SK-N-SH (cell line): ENCODE data around the gene MMD2. TPM values are rescaled to one million over a fixed set of nuclear protein-coding genes. Genes with fewer than 3 reads are reported as not detected.

Source experiments
- CTCF ChIA-PET: fragments of 300-600, 350-600 bp; formaldehyde crosslinking; extraction: SDS; loops from one replicate; lab custom pipeline; 2021; lab: Yijun Ruan, JAX
- POLR2A ChIA-PET: fragments of 350-600 bp; sonication (Branson Sonifier 250); formaldehyde crosslinking; extraction: SDS; loops from one replicate; lab custom pipeline; 2020; ENCODE audit warnings: antibody characterized with exemption, inconsistent platforms; lab: Yijun Ruan, JAX
- DNase-seq: peaks from one replicate; pipeline ENCODE4 v3.0.0; 2012
- H2AFZ ChIP-seq: fragments of 200-600 bp; sonication (generic); 2 replicates; pipeline ENCODE4 v1.8.1; 2016; ENCODE audit warnings: antibody characterized with exemption, mild to moderate bottlenecking, low read depth
- H3F3A ChIP-seq: fragments of 200-600 bp; sonication (generic); replicated peaks from 2 replicates; pipeline ENCODE3; 2016; ENCODE audit warnings: antibody characterized with exemption, mild to moderate bottlenecking; ENCODE audit not compliant: insufficient read depth
- H3K27ac ChIP-seq, 2 experiments: fragments of 200-500 bp in 1 of 2; fragments of 200-600 bp in 1 of 2; sonication (Bioruptor generic) in 1 of 2; sonication (generic), shearing (Covaris generic) in 1 of 2; 2 replicates each; pipeline versions ENCODE4 v1.5.1 to v1.6.1; 2014 to 2016; ENCODE audit warnings: low read depth in 2 of 2, inconsistent platforms in 1 of 2, low read length in 1 of 2, mild to moderate bottlenecking in 1 of 2, mixed read lengths in 1 of 2
- H3K27me3 ChIP-seq: fragments of 200-600 bp; sonication (generic), shearing (Covaris generic); 2 replicates; pipeline ENCODE4 v1.6.1; 2016; ENCODE audit warnings: mixed run types; ENCODE audit not compliant: insufficient read depth
- H3K36me3 ChIP-seq, 2 experiments: fragments of 200-500 bp in 1 of 2; fragments of 200-600 bp in 1 of 2; sonication (Bioruptor generic) in 1 of 2; sonication (generic) in 1 of 2; replicated peaks in 1 of 2; 2 replicates each; pipeline versions ENCODE3 to v1.5.1; 2014 to 2016; ENCODE audit warnings: low read length in 1 of 2, mild to moderate bottlenecking in 1 of 2; ENCODE audit not compliant: insufficient read depth in 2 of 2, control insufficient read depth in 1 of 2
- H3K4me1 ChIP-seq, 2 experiments: fragments of 200-500 bp in 1 of 2; fragments of 200-600 bp in 1 of 2; sonication (Bioruptor generic) in 1 of 2; sonication (generic), shearing (Covaris generic) in 1 of 2; 2 replicates each; pipeline versions ENCODE4 v1.5.1 to v1.6.1; 2014 to 2016; ENCODE audit warnings: low read depth in 1 of 2, low read length in 1 of 2, mixed run types in 1 of 2; ENCODE audit not compliant: insufficient read depth in 2 of 2, control insufficient read depth in 1 of 2
- H3K4me2 ChIP-seq: fragments of 200-600 bp; sonication (generic), shearing (Covaris generic); 2 replicates; pipeline ENCODE4 v1.6.1; 2017; ENCODE audit warnings: mixed run types
- H3K4me3 ChIP-seq, 2 experiments: fragments of 200-500 bp in 1 of 2; fragments of 200-600 bp in 1 of 2; sonication (Bioruptor generic) in 1 of 2; sonication (generic), shearing (Covaris generic) in 1 of 2; 2 replicates each; pipeline versions ENCODE4 v1.5.1 to v1.8.1; 2014 to 2016; ENCODE audit warnings: low read depth in 2 of 2, inconsistent platforms in 1 of 2, low read length in 1 of 2, mild to moderate bottlenecking in 1 of 2, mixed read lengths in 1 of 2, moderate library complexity in 1 of 2
- H3K79me2 ChIP-seq: fragments of 200-600 bp; sonication (generic); 2 replicates; pipeline ENCODE4 v1.8.1; 2017; ENCODE audit warnings: mild to moderate bottlenecking; ENCODE audit not compliant: insufficient read depth
- H3K9ac ChIP-seq: fragments of 200-600 bp; sonication (generic); 2 replicates; pipeline ENCODE4 v1.6.1; 2017; ENCODE audit warnings: mixed run types
- H3K9me2 ChIP-seq: fragments of 200-600 bp; sonication (generic); 2 replicates; pipeline ENCODE4 v1.6.1; 2017; ENCODE audit warnings: mixed run types
- H3K9me3 ChIP-seq: fragments of 200-600 bp; sonication (generic); 2 replicates; pipeline ENCODE4 v1.6.1; 2017; ENCODE audit warnings: mixed run types, mild to moderate bottlenecking, moderate library complexity
- H4K20me1 ChIP-seq: fragments of 200-600 bp; sonication (generic); 2 replicates; pipeline ENCODE4 v1.6.1; 2017; ENCODE audit warnings: mild to moderate bottlenecking, mixed run types; ENCODE audit not compliant: insufficient read depth
- EZH2phosphoT487 ChIP-seq: fragments of 200-600 bp; sonication (generic); IDR thresholded peaks from 2 replicates; pipeline ENCODE4 v1.6.1; 2017; ENCODE audit warnings: low read depth, mixed run types, mild to moderate bottlenecking, antibody characterized with exemption, moderate library complexity, borderline replicate concordance
- MEF2A ChIP-seq: IDR thresholded peaks from 2 replicates; pipeline ENCODE4 v1.4.0; 2012; ENCODE audit warnings: low read depth, borderline replicate concordance
- NRF1 ChIP-seq: IDR thresholded peaks from 2 replicates; pipeline ENCODE4 v1.6.1; 2012; ENCODE audit warnings: low read depth, mild to moderate bottlenecking, low read length
- RCOR1 ChIP-seq: fragments of 150-350 bp; IDR thresholded peaks from 2 replicates; pipeline ENCODE4 v1.6.1; 2017; ENCODE audit warnings: antibody characterized with exemption, low read length
- RXRA ChIP-seq: IDR thresholded peaks from 2 replicates; pipeline ENCODE4 v1.4.0; 2012; ENCODE audit warnings: low read depth, mild to moderate bottlenecking, borderline replicate concordance
- SMC3 ChIP-seq: IDR thresholded peaks from 2 replicates; pipeline ENCODE4 v1.6.1; 2012; ENCODE audit warnings: low read depth, low read length, improper control_type of control experiment
- YY1 ChIP-seq: IDR thresholded peaks from 2 replicates; pipeline ENCODE4 v1.4.0; 2012; ENCODE audit warnings: low read depth, mild to moderate bottlenecking
- WGBS: methylation state at CpG from one replicate; pipeline ENCODE4 v1.1.6; 2017; ENCODE audit warnings: low lambda C conversion rate; 5-methylcytosine and 5-hydroxymethylcytosine counted together
- polyA plus RNA-seq, 3 experiments: library from polyadenylated mRNA; depleted of rRNA; stranded (reverse); fragments of >200 nt; gene quantifications; 2 replicates each; pipeline ENCODE4 v1.2.3, GENCODE V29; 2012
- TF ChIP-seq, protein P1 (sequence below): IDR thresholded peaks from 2 replicates; pipeline ENCODE4 v1.6.1; 2012; ENCODE audit warnings: mild to moderate bottlenecking, low read depth, low read length, moderate library complexity
- TF ChIP-seq, protein P2 (sequence below): IDR thresholded peaks from 2 replicates; pipeline ENCODE4 v1.4.0; 2012; ENCODE audit warnings: low read depth, borderline replicate concordance
- TF ChIP-seq, protein P3 (sequence below): fragments of 150-350 bp; IDR thresholded peaks from 2 replicates; pipeline ENCODE4 v1.6.1; 2016; ENCODE audit warnings: mild to moderate bottlenecking, low read depth, low read length

The MMD2 gene
- polyA plus RNA-seq, 1 of the 3 experiments (the other 2 are of a cell fraction), result not detected

DNA sequence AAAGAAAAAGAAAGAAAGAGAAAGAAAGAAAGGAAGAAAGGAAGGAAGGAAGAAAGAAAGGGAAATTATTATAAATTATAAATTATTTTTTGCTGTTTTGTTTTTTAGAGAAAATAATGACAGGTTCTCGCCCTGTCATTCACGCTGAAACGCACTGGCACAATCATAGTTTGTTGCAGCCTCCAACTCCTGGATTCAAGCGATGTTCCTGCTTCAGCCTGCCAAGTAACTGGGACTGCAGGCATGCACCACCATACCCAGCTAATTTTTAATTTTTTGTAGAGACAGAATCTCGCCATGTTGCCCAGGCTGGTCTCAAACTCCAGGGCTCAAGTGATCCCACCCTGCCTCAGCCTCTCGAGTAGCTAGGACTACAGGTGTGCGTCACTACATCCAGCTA is 21.6 kb downstream of the MMD2 start:
- POLR2A ChIA-PET, result no interaction called here
- no peak overlapping the region for H3K4me2 ChIP-seq
- no peak for DNase-seq
- no peaks in the 10 kb centered on the region for H3F3A ChIP-seq
- no peak overlapping the region for H3K4me3 ChIP-seq
- no peak for TF ChIP-seq SMC3
- no peak for TF ChIP-seq RCOR1
- TF ChIP-seq, protein P1, sequence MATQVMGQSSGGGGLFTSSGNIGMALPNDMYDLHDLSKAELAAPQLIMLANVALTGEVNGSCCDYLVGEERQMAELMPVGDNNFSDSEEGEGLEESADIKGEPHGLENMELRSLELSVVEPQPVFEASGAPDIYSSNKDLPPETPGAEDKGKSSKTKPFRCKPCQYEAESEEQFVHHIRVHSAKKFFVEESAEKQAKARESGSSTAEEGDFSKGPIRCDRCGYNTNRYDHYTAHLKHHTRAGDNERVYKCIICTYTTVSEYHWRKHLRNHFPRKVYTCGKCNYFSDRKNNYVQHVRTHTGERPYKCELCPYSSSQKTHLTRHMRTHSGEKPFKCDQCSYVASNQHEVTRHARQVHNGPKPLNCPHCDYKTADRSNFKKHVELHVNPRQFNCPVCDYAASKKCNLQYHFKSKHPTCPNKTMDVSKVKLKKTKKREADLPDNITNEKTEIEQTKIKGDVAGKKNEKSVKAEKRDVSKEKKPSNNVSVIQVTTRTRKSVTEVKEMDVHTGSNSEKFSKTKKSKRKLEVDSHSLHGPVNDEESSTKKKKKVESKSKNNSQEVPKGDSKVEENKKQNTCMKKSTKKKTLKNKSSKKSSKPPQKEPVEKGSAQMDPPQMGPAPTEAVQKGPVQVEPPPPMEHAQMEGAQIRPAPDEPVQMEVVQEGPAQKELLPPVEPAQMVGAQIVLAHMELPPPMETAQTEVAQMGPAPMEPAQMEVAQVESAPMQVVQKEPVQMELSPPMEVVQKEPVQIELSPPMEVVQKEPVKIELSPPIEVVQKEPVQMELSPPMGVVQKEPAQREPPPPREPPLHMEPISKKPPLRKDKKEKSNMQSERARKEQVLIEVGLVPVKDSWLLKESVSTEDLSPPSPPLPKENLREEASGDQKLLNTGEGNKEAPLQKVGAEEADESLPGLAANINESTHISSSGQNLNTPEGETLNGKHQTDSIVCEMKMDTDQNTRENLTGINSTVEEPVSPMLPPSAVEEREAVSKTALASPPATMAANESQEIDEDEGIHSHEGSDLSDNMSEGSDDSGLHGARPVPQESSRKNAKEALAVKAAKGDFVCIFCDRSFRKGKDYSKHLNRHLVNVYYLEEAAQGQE, result no peak
- no peak for TF ChIP-seq NRF1
- TF ChIP-seq, protein P2, sequence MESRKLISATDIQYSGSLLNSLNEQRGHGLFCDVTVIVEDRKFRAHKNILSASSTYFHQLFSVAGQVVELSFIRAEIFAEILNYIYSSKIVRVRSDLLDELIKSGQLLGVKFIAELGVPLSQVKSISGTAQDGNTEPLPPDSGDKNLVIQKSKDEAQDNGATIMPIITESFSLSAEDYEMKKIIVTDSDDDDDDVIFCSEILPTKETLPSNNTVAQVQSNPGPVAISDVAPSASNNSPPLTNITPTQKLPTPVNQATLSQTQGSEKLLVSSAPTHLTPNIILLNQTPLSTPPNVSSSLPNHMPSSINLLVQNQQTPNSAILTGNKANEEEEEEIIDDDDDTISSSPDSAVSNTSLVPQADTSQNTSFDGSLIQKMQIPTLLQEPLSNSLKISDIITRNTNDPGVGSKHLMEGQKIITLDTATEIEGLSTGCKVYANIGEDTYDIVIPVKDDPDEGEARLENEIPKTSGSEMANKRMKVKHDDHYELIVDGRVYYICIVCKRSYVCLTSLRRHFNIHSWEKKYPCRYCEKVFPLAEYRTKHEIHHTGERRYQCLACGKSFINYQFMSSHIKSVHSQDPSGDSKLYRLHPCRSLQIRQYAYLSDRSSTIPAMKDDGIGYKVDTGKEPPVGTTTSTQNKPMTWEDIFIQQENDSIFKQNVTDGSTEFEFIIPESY, result no peak
- TF ChIP-seq RXRA, result no peak
- no peak for TF ChIP-seq YY1
- TF ChIP-seq, protein P3, sequence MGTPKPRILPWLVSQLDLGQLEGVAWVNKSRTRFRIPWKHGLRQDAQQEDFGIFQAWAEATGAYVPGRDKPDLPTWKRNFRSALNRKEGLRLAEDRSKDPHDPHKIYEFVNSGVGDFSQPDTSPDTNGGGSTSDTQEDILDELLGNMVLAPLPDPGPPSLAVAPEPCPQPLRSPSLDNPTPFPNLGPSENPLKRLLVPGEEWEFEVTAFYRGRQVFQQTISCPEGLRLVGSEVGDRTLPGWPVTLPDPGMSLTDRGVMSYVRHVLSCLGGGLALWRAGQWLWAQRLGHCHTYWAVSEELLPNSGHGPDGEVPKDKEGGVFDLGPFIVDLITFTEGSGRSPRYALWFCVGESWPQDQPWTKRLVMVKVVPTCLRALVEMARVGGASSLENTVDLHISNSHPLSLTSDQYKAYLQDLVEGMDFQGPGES, result no peak
- no peak for TF ChIP-seq EZH2phosphoT487
- no peak for TF ChIP-seq MEF2A
- TF ChIP-seq, all 33 proteins: peak for 0
- Histone ChIP-seq H3K4me1 (no peaks in the 10 kb centered on the region), H3K36me3 (no peaks in the 10 kb centered on the region), H3K9ac (no peak overlapping the region), H3K79me2 (no peaks in the 10 kb centered on the region), H4K20me1 (no peaks in the 10 kb centered on the region), H2AFZ (no peak overlapping the region), H3K27me3 (no peaks in the 10 kb centered on the region; the same call in 1 of the 2 replicates), H3K9me3 (no peaks in the 10 kb centered on the region), H3K27ac (no peak overlapping the region), H3K9me2 (no peaks in the 10 kb centered on the region)
- WGBS, result 64% methylated on average over 7 of the region's 7 CpGs
- CTCF ChIA-PET, result no interaction called here
